Measurements from ENCODE around the gene TPK1. TPM values are rescaled to one million over a fixed set of nuclear protein-coding genes. Genes with fewer than 3 reads are reported as not detected.

The TPK1 gene
- total and polyA plus RNA-seq, 2 of the 8 experiments (the other 6 are each of a cell fraction or from before 2014, with no cell fraction given): 1.9 to 2.7 TPM

DNA sequence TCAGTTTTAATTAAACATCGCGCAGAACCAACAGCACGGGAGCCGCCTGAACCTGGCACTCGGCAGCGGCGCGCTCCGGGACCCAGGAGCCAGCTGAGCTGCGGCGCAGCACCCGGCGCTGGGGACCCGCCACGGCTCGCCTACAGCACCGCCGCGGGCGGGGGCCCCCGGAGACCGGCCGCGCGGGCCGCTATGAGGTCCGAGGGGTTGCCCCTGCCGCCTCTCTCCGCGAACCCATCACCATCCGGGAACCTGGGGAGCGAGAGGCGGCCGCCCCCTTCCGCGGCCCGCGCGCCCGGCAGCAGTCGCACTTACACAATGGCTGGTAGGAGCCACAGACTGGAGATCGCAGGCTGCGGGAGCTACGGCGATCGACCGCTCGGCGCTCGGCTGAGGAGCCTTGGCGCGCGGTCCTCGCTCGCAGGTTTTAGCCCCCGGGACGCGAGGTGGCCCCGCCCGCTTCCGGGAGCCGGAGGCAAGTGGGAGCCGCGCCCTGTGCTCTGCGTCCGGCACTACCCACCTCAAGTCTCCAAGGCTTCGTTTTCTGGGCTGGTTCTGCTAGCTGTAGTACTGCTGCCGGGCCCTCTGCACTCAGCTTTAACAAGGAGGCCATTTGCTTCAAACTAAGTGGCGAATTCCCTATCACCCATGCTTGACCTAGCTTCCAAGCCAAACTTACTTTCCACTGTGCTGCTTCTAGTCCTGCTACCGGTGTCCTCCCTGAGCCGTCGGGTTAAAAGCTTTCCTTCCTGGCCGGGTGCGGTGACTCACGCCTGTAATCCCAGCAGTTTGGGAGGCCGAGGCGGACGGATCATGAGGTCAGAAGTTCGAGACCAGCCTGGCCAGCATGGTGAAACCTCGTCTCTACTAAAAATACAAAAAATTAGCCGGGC lies at the start of gene TPK1 (continued):
- peak; percentile 73 for TF ChIP-seq POLR2AphosphoS5 (IDR thresholded peaks at IDR 0.05; ENCODE audit: low read depth, low read length)
- no peak for TF ChIP-seq HDAC6 (IDR thresholded peaks at IDR 0.05; ENCODE audit: low read depth, low read length)
- TF ChIP-seq TEAD4 (IDR thresholded peaks at IDR 0.05; ENCODE audit: low read depth, low read length): 0 out of 2 replicates have a peak, but pooled peaks have one; percentile 19
- TF ChIP-seq BCL11A (IDR thresholded peaks at IDR 0.05; ENCODE audit: low read depth in 2 of 2, low read length in 2 of 2): no peak
- peak; percentile 53; the same call in 1 of the 2 replicates for TF ChIP-seq RBBP5 (IDR thresholded peaks at IDR 0.05; ENCODE audit: borderline replicate concordance, low read depth, low read length)
- peak; percentile 73 to 86 for TF ChIP-seq POLR2A (IDR thresholded peaks at IDR 0.05; ENCODE audit: control extremely low read depth in 1 of 2, low read depth in 2 of 2, low read length in 2 of 2)
- peak; percentile 74 for TF ChIP-seq CREB1 (IDR thresholded peaks at IDR 0.05)
- peak; percentile 23 for TF ChIP-seq NANOG (IDR thresholded peaks at IDR 0.05; ENCODE audit: insufficient read depth, low read depth, low read length, poor library complexity, severe bottlenecking)
- TF ChIP-seq, protein P1, sequence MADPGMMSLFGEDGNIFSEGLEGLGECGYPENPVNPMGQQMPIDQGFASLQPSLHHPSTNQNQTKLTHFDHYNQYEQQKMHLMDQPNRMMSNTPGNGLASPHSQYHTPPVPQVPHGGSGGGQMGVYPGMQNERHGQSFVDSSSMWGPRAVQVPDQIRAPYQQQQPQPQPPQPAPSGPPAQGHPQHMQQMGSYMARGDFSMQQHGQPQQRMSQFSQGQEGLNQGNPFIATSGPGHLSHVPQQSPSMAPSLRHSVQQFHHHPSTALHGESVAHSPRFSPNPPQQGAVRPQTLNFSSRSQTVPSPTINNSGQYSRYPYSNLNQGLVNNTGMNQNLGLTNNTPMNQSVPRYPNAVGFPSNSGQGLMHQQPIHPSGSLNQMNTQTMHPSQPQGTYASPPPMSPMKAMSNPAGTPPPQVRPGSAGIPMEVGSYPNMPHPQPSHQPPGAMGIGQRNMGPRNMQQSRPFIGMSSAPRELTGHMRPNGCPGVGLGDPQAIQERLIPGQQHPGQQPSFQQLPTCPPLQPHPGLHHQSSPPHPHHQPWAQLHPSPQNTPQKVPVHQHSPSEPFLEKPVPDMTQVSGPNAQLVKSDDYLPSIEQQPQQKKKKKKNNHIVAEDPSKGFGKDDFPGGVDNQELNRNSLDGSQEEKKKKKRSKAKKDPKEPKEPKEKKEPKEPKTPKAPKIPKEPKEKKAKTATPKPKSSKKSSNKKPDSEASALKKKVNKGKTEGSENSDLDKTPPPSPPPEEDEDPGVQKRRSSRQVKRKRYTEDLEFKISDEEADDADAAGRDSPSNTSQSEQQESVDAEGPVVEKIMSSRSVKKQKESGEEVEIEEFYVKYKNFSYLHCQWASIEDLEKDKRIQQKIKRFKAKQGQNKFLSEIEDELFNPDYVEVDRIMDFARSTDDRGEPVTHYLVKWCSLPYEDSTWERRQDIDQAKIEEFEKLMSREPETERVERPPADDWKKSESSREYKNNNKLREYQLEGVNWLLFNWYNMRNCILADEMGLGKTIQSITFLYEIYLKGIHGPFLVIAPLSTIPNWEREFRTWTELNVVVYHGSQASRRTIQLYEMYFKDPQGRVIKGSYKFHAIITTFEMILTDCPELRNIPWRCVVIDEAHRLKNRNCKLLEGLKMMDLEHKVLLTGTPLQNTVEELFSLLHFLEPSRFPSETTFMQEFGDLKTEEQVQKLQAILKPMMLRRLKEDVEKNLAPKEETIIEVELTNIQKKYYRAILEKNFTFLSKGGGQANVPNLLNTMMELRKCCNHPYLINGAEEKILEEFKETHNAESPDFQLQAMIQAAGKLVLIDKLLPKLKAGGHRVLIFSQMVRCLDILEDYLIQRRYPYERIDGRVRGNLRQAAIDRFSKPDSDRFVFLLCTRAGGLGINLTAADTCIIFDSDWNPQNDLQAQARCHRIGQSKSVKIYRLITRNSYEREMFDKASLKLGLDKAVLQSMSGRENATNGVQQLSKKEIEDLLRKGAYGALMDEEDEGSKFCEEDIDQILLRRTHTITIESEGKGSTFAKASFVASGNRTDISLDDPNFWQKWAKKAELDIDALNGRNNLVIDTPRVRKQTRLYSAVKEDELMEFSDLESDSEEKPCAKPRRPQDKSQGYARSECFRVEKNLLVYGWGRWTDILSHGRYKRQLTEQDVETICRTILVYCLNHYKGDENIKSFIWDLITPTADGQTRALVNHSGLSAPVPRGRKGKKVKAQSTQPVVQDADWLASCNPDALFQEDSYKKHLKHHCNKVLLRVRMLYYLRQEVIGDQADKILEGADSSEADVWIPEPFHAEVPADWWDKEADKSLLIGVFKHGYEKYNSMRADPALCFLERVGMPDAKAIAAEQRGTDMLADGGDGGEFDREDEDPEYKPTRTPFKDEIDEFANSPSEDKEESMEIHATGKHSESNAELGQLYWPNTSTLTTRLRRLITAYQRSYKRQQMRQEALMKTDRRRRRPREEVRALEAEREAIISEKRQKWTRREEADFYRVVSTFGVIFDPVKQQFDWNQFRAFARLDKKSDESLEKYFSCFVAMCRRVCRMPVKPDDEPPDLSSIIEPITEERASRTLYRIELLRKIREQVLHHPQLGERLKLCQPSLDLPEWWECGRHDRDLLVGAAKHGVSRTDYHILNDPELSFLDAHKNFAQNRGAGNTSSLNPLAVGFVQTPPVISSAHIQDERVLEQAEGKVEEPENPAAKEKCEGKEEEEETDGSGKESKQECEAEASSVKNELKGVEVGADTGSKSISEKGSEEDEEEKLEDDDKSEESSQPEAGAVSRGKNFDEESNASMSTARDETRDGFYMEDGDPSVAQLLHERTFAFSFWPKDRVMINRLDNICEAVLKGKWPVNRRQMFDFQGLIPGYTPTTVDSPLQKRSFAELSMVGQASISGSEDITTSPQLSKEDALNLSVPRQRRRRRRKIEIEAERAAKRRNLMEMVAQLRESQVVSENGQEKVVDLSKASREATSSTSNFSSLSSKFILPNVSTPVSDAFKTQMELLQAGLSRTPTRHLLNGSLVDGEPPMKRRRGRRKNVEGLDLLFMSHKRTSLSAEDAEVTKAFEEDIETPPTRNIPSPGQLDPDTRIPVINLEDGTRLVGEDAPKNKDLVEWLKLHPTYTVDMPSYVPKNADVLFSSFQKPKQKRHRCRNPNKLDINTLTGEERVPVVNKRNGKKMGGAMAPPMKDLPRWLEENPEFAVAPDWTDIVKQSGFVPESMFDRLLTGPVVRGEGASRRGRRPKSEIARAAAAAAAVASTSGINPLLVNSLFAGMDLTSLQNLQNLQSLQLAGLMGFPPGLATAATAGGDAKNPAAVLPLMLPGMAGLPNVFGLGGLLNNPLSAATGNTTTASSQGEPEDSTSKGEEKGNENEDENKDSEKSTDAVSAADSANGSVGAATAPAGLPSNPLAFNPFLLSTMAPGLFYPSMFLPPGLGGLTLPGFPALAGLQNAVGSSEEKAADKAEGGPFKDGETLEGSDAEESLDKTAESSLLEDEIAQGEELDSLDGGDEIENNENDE (IDR thresholded peaks at IDR 0.05; ENCODE audit: insufficient replicate concordance, low read length): no peak

Data from H1 (cell line).